ENCODE measurements around the gene SYNE3. TPM values are rescaled to one million over a fixed set of nuclear protein-coding genes. Genes with fewer than 3 reads are reported as not detected.
"Not testable (repeated sequence)": the region's sequence is repeated elsewhere in the genome, so short reads cannot be mapped to it uniquely, and the experiment has no call there.

SYNE3 gene
- total RNA-seq, 2 donors from 2014 or later = 8.2 to 13.2 TPM

DNA sequence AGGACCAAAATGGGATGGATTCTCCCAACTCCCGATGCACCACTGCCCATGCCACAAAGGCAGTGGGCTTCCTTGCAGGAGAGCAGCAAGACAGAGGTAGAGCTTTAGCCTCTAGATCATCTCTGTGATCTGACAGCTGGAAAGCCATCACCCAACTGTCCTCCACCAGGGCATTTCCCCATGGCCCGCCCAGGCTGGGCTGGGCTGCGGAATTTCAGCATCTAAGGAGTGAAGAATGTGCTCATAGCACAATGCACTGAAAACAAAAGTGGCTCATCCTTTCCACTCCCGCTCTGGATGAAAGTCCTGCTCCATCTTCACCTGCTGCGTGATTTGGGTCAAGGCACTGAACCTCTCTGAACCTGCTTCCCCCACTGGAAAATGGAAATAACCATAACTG lies 5.6 kb downstream of the SYNE3 start:
- H3K27me3 ChIP-seq = no peaks in the 10 kb centered on the region
- H3K27ac ChIP-seq = no peak overlapping the region
- no peak for DNase-seq (ENCODE audit: low spot score)
- H3K36me3 ChIP-seq = no peaks in the 10 kb centered on the region
- no peak overlapping the region for H3K4me3 ChIP-seq
- no peaks in the 10 kb centered on the region for H3K9me3 ChIP-seq
- TF ChIP-seq, protein P1, sequence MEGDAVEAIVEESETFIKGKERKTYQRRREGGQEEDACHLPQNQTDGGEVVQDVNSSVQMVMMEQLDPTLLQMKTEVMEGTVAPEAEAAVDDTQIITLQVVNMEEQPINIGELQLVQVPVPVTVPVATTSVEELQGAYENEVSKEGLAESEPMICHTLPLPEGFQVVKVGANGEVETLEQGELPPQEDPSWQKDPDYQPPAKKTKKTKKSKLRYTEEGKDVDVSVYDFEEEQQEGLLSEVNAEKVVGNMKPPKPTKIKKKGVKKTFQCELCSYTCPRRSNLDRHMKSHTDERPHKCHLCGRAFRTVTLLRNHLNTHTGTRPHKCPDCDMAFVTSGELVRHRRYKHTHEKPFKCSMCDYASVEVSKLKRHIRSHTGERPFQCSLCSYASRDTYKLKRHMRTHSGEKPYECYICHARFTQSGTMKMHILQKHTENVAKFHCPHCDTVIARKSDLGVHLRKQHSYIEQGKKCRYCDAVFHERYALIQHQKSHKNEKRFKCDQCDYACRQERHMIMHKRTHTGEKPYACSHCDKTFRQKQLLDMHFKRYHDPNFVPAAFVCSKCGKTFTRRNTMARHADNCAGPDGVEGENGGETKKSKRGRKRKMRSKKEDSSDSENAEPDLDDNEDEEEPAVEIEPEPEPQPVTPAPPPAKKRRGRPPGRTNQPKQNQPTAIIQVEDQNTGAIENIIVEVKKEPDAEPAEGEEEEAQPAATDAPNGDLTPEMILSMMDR (IDR thresholded peaks at IDR 0.05) = no peak
- H3K4me1 ChIP-seq = peaks cover 0 to 57% of the 10 kb centered on the region in 2 donors

DNA sequence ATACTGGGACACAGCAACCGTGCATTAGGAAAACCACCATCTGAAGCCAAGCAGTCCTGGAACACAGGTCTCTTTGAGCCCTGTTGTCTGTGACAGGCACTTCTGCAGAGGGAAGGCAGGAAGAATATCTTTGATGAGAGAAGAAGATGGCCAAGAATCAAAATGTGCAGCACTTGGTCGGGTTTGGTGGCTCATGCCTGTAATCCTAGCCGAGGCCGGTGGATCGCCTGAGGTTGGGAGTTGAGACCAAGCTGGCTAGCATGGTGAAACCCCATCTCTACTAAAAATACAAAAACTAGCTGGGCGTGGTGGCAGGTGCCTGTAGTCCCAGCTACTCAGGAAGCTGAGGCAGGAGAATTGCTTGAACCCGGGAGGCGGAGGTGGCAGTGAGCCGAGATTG lies 6.1 kb downstream of the SYNE3 start:
- H3K27me3 ChIP-seq; H3K27ac ChIP-seq; H3K4me3 ChIP-seq; DNase-seq (ENCODE audit: low spot score); H3K9me3 ChIP-seq; H3K36me3 ChIP-seq: not testable (repeated sequence)
- peaks cover 0 to 55% of the 10 kb centered on the region in 2 donors for H3K4me1 ChIP-seq

DNA sequence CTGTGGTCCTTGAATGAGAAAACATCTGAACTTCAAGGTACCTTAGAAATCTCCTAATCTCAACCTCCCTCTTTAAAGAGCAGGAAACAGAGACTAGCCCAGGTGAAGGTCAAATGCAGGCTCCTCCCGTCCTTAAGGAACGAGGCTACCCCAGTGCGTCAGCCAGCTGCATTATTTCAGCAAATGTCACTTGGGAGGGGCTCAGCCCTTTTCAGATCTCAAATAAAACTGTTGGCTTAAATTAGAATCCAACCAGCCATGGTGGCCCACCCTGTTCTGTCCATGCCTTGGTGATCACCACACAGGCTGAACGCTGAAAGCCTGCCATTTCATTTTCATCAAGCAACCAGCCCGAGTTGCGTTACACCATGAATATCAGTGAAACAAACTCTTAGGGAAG lies 7.0 kb downstream of the SYNE3 start:
- TF ChIP-seq, protein P1 (IDR thresholded peaks at IDR 0.05) = no peak
- Histone ChIP-seq H3K36me3 (no peaks in the 10 kb centered on the region), H3K4me3 (no peak overlapping the region), H3K27ac (no peak overlapping the region), H3K4me1 (peaks cover 0 to 55% of the 10 kb centered on the region in 2 donors), H3K27me3 (no peaks in the 10 kb centered on the region), H3K9me3 (no peaks in the 10 kb centered on the region)
- DNase-seq (ENCODE audit: low spot score) = no peak

DNA sequence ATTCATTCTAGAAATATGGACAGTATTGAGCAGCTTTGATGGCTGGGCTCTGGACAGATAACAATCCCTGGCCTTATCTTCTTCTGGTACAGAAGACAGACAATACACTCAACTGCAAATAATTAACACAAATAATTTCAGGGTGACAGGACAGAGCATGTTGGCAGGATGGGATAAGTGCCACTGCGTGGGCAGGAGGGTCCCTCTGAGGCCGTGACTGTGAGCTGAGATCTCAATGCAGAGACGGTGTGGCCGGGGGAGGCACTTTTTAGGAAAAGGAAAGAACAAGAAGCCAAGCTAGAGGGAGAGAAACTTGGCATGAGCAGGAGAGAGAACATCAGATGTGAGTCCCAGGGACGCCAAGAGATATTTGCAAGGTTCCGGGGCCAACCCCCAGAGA lies 8.1 kb downstream of the SYNE3 start:
- H3K4me1 ChIP-seq = peaks cover 0 to 53% of the 10 kb centered on the region in 2 donors
- TF ChIP-seq, protein P1 (IDR thresholded peaks at IDR 0.05) = no peak
- H3K4me3 ChIP-seq = no peak overlapping the region
- no peaks in the 10 kb centered on the region for H3K36me3 ChIP-seq
- H3K9me3 ChIP-seq = no peaks in the 10 kb centered on the region
- no peak for DNase-seq (ENCODE audit: low spot score)
- H3K27me3 ChIP-seq = no peaks in the 10 kb centered on the region
- H3K27ac ChIP-seq = peak overlapping the region; percentile 63 to 82

DNA sequence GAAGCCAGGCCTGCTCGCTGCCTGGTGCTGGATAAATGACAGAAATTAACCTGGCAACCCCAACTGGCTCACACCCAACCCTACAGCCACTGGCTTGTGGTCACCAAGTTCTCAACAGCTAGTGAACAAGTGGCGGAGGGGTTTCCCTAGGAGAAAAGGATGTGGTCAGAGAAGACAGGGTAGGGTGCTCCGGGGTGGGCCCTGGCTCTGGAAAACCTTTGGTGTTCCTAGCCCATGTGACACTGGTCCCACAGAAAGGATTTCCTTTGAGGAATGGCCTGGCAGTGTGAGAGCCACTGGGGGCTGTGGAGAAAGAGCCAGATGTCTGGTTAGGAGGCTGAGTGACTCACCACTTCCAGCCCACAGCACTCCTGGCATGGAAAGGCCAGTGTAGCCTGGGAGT lies 8.7 kb downstream of the SYNE3 start:
- Histone ChIP-seq H3K36me3 (no peaks in the 10 kb centered on the region), H3K27ac (peak overlapping the region; percentile 63 to 82), H3K9me3 (no peaks in the 10 kb centered on the region), H3K4me1 (peaks cover 0 to 54% of the 10 kb centered on the region in 2 donors), H3K4me3 (no peak overlapping the region), H3K27me3 (no peaks in the 10 kb centered on the region)
- no peak for DNase-seq (ENCODE audit: low spot score)
- TF ChIP-seq, protein P1 (IDR thresholded peaks at IDR 0.05) = no peak

DNA sequence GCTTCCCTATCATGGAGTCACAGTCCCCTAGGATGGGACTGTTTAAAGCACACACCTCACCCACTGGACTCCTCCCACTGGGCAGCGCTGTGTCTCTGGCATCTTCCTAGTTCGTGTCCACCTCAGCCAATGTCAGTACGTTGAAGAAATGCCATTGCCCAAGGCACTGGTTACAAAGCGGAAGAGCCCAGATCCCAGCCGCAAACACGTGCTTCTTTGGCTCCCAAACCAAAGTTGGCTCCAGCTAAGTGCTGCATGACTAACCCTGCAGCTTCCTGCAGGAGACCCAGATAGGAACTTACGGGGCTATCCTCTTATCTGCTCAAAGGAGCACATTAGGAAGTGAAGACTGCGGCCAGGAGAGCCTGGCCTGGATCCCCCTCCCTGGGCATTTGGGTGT lies 9.3 kb downstream of the SYNE3 start:
- H3K4me3 ChIP-seq = no peak overlapping the region
- peak; percentile 89 for DNase-seq (ENCODE audit: low spot score)
- H3K36me3 ChIP-seq = no peaks in the 10 kb centered on the region
- no peaks in the 10 kb centered on the region for H3K9me3 ChIP-seq
- H3K27ac ChIP-seq = peak overlapping the region; percentile 63 to 82
- H3K4me1 ChIP-seq = peaks cover 0 to 60% of the 10 kb centered on the region in 2 donors
- H3K27me3 ChIP-seq = no peaks in the 10 kb centered on the region
- TF ChIP-seq, protein P1 (IDR thresholded peaks at IDR 0.05) = no peak

Measured in right atrium auricular region (tissue), 2 donors.